Mesothelial cell of epicardium (in vitro differentiated cells): ENCODE results near the gene GNE. TPM values are rescaled to one million over a fixed set of nuclear protein-coding genes. Genes with fewer than 3 reads are reported as not detected.

ENCODE experiments used
- DNase-seq, 2 experiments: peaks; one replicate each; pipeline ENCODE4 v3.0.0; 2021; ENCODE audit warnings: low spot score in 2 of 2; ENCODE audit not compliant: unreplicated experiment in 2 of 2
- H3K27ac Mint-ChIP-seq: 2 replicates; pipeline ENCODE4 v1.8.0; 2021; ENCODE audit warnings: mixed read lengths
- H3K27me3 Mint-ChIP-seq: 2 replicates; pipeline ENCODE4 v1.8.0; 2021; ENCODE audit warnings: low read depth, mixed read lengths
- H3K36me3 Mint-ChIP-seq: 2 replicates; pipeline ENCODE4 v1.8.0; 2021; ENCODE audit warnings: mixed read lengths
- H3K4me1 Mint-ChIP-seq: 2 replicates; pipeline ENCODE4 v1.8.0; 2021; ENCODE audit warnings: mixed read lengths
- H3K4me3 Mint-ChIP-seq: 2 replicates; pipeline ENCODE4 v1.8.0; 2021; ENCODE audit warnings: mild to moderate bottlenecking, moderate library complexity, mixed read lengths
- H3K9me3 Mint-ChIP-seq: 2 replicates; pipeline ENCODE4 v1.8.0; 2021; ENCODE audit warnings: mixed read lengths
- CTCF ChIP-seq: fragments of 200-600 bp; sonication (generic); IDR thresholded peaks from one replicate; pipeline ENCODE4 v1.5.0; 2021; ENCODE audit warnings: antibody characterized with exemption; ENCODE audit not compliant: unreplicated experiment
- total RNA-seq: library from RNA; stranded (reverse); gene quantifications from 3 replicates; pipeline ENCODE4 v1.2.1, GENCODE V29; 2021

The GNE gene
- total RNA-seq, 1 donor from 2014 or later, result 12.1 TPM

- Mint-ChIP-seq H3K27ac (no peak overlapping the region), H3K9me3 (no peaks in the 10 kb centered on the region), H3K27me3 (no peaks in the 10 kb centered on the region), H3K4me1 (peaks cover 5% of the 10 kb centered on the region), H3K4me3 (no peak overlapping the region), H3K36me3 (peaks cover 4% of the 10 kb centered on the region)
- DNase-seq, result no peak
- no peak for TF ChIP-seq CTCF
These were observed 28.1 kb upstream of the GNE start for GRCh38 chr9:36286388-36286787.

- H3K36me3 Mint-ChIP-seq, result peaks cover 6% of the 10 kb centered on the region
- H3K27ac Mint-ChIP-seq, result no peak overlapping the region
- H3K27me3 Mint-ChIP-seq, result no peaks in the 10 kb centered on the region
- no peak for DNase-seq
- no peak for TF ChIP-seq CTCF
- H3K4me3 Mint-ChIP-seq, result no peak overlapping the region
- peaks cover 5% of the 10 kb centered on the region for H3K4me1 Mint-ChIP-seq
- no peaks in the 10 kb centered on the region for H3K9me3 Mint-ChIP-seq
These were observed 26.0 kb upstream of the GNE start for GRCh38 chr9:36284226-36284625.

GRCh38 chr9:36282275-36282674, 24.0 kb upstream of the GNE start:
- Mint-ChIP-seq H3K36me3 (peaks cover 6% of the 10 kb centered on the region), H3K27ac (no peak overlapping the region), H3K4me1 (no peaks in the 10 kb centered on the region), H3K27me3 (no peaks in the 10 kb centered on the region), H3K9me3 (no peaks in the 10 kb centered on the region), H3K4me3 (no peak overlapping the region)
- DNase-seq, result no peak
- TF ChIP-seq CTCF, result no peak

- Mint-ChIP-seq H3K4me3 (no peak overlapping the region), H3K9me3 (no peaks in the 10 kb centered on the region), H3K36me3 (peaks cover 6% of the 10 kb centered on the region), H3K27me3 (no peaks in the 10 kb centered on the region), H3K27ac (no peak overlapping the region), H3K4me1 (peaks cover 9% of the 10 kb centered on the region)
- DNase-seq, result no peak
- TF ChIP-seq CTCF, result no peak
These were observed 22.7 kb upstream of the GNE start for GRCh38 chr9:36280989-36281388.

- H3K36me3 Mint-ChIP-seq, result peaks cover 1% of the 10 kb centered on the region
- no peaks in the 10 kb centered on the region for H3K9me3 Mint-ChIP-seq
- peaks cover 13% of the 10 kb centered on the region for H3K4me1 Mint-ChIP-seq
- no peak for DNase-seq
- no peak overlapping the region for H3K4me3 Mint-ChIP-seq
- no peaks in the 10 kb centered on the region for H3K27me3 Mint-ChIP-seq
- no peak for TF ChIP-seq CTCF
- no peak overlapping the region for H3K27ac Mint-ChIP-seq
These were observed 20.0 kb upstream of the GNE start for GRCh38 chr9:36278243-36278642.

GRCh38 chr9:36276781-36277181, 18.5 kb upstream of the GNE start:
- no peak for TF ChIP-seq CTCF

More at GRCh38 chr9:36276781-36277181, 18.5 kb upstream of the GNE start:
- Mint-ChIP-seq H3K27ac (peak overlapping the region; percentile 87), H3K4me1 (peaks cover 13% of the 10 kb centered on the region), H3K4me3 (peak overlapping the region; percentile 61), H3K36me3 (peaks cover 1% of the 10 kb centered on the region), H3K9me3 (no peaks in the 10 kb centered on the region), H3K27me3 (no peaks in the 10 kb centered on the region)
- no peak for DNase-seq
